ENCODE measurements around the gene CRACR2B.

Gene CRACR2B

GRCh38 chr11:833849-834311 is 6.2 kb downstream of the CRACR2B start:
- DNase-seq (ENCODE audit: low read depth) = no peak
- H3K4me3 ChIP-seq (ENCODE audit: low read depth, low read length) = no peak overlapping the region; the same call in 1 of the 2 replicates
- TF ChIP-seq, protein P1, sequence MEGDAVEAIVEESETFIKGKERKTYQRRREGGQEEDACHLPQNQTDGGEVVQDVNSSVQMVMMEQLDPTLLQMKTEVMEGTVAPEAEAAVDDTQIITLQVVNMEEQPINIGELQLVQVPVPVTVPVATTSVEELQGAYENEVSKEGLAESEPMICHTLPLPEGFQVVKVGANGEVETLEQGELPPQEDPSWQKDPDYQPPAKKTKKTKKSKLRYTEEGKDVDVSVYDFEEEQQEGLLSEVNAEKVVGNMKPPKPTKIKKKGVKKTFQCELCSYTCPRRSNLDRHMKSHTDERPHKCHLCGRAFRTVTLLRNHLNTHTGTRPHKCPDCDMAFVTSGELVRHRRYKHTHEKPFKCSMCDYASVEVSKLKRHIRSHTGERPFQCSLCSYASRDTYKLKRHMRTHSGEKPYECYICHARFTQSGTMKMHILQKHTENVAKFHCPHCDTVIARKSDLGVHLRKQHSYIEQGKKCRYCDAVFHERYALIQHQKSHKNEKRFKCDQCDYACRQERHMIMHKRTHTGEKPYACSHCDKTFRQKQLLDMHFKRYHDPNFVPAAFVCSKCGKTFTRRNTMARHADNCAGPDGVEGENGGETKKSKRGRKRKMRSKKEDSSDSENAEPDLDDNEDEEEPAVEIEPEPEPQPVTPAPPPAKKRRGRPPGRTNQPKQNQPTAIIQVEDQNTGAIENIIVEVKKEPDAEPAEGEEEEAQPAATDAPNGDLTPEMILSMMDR (IDR thresholded peaks at IDR 0.05; ENCODE audit: low read depth, low read length, missing control alignments) = no peak

- TF ChIP-seq, protein P1 (IDR thresholded peaks at IDR 0.05; ENCODE audit: low read depth, low read length, missing control alignments) = no peak
- DNase-seq (ENCODE audit: low read depth) = no peak
- H3K4me3 ChIP-seq (ENCODE audit: low read depth, low read length) = no peak overlapping the region
Measured at GRCh38 chr11:834371-835316, 6.9 kb downstream of the CRACR2B start.

DNA sequence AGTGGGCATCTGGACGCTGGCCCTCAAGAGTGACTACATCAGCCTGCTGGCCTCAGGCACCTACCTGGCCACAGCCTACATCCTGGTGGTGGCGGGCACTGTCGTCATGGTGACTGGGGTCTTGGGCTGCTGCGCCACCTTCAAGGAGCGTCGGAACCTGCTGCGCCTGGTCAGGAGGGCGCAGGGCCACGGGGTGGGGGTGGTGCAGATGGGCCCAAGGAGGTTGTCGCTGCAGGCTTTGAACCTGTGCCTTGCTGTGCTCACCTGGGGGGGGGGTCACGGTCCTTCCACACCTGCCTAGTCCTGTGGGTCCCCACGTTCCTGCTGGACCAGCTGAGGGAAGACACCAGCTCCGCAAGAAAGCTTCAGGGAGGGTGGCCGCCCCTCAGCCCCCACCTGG is 8.6 kb downstream of the CRACR2B start:
- no peak overlapping the region for H3K4me3 ChIP-seq (ENCODE audit: low read depth, low read length)
- no peak for DNase-seq (ENCODE audit: low read depth)
- TF ChIP-seq, protein P1 (IDR thresholded peaks at IDR 0.05; ENCODE audit: low read depth, low read length, missing control alignments) = no peak

DNA sequence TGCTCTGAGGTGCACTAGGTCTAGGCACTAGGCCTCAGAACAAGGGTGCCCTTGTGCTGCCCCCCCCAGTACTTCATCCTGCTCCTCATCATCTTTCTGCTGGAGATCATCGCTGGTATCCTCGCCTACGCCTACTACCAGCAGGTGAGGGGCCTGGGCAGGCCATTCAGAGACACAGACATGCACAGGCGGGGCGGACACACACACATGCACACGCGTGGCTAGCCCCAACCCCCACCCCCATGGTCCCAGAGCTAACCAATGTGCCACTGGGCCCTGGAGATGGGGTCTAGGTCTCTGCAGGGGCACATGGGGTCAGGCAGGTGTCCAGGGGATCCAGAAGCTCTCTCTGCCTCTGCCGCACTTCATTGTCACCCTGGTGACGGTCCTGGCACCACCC is 9.0 kb downstream of the CRACR2B start:
- TF ChIP-seq, protein P1 (IDR thresholded peaks at IDR 0.05; ENCODE audit: low read depth, low read length, missing control alignments) = no peak
- H3K4me3 ChIP-seq (ENCODE audit: low read depth, low read length) = no peak overlapping the region
- DNase-seq (ENCODE audit: low read depth) = no peak

- TF ChIP-seq, protein P1 (IDR thresholded peaks at IDR 0.05; ENCODE audit: low read depth, low read length, missing control alignments) = no peak
- no peak for DNase-seq (ENCODE audit: low read depth)
- H3K4me3 ChIP-seq (ENCODE audit: low read depth, low read length) = no peak overlapping the region
Measured at GRCh38 chr11:837189-837989, 9.7 kb downstream of the CRACR2B start.

- DNase-seq (ENCODE audit: low read depth) = no peak
- H3K4me3 ChIP-seq (ENCODE audit: low read depth, low read length) = no peak overlapping the region
- TF ChIP-seq, protein P1 (IDR thresholded peaks at IDR 0.05; ENCODE audit: low read depth, low read length, missing control alignments) = no peak
Measured at GRCh38 chr11:837990-838307, 10.2 kb downstream of the CRACR2B start.

Data from GM12864 (cell line).